NCI-H1436 treated with DMSO at 0.1 percent for 48 hours (cell line): ENCODE measurements around the gene ZNF831.

Experiments
- DNase-seq: peaks from one replicate; lab custom pipeline; 2025; lab: John Stamatoyannopoulos, UW

Gene ZNF831

GRCh38 chr20:59181936-59182335, 18.3 kb downstream of the ZNF831 start:
- DNase-seq, result no peak

DNA sequence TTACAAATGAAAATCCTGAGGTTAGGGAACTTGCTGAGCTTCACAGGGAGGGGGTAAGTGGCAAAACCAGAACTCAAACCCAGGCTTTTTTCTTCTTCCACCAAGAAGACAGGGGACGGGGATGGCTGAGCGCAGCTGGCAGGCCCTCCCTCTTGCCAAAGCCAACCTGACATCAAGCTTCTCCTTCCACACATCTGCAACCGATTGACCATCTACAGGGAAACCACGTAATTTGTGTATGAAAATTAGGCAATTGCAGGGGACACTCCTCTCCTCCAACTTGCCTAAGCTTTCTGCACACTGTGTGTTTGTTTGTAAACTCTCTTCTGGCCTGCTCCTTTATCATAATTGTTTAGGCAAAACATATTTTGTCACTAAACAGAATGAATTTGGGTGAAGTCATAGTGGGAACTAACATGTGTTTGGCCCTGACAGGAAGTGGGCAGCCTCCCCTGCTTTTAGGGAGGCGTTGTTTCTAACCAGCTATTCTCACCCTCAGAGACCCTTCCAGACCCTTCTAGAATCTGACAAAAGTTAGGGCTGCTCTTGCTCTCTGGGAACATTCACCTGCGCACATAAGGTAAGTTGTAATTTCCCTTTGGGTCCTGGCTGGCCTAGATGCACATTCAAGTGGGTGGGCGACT, 18.9 kb downstream of the ZNF831 start:
- DNase-seq, result no peak

GRCh38 chr20:59183751-59184150, 20.1 kb downstream of the ZNF831 start:
- no peak for DNase-seq

DNA sequence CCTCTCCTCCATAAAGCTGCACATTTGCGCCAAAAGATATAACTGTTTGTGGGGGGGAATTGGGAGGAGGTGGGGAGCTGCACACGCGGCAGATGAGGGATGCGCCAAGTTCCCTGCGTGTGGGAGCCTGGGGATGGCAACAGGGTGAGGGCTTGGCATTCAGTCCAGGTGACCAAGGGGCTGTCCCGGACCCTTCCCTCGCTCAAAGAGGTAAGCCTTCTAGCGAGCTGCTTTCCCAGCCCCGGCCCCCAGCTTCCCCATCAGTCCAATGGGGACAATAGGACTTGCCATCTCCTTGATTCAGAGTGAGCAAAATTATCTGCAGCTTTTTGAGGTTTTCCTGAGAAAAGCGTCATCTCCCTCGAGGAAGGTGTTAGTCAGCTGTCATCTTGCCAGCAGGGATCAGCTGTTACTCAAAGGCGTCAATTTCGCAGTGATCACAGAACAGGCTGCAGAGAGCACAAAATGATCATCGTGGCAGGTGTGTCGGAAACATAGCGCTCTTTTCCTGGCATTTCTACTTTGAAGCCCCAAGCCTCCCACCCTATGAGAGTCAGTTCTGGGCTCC, 21.3 kb downstream of the ZNF831 start:
- no peak for DNase-seq

DNA sequence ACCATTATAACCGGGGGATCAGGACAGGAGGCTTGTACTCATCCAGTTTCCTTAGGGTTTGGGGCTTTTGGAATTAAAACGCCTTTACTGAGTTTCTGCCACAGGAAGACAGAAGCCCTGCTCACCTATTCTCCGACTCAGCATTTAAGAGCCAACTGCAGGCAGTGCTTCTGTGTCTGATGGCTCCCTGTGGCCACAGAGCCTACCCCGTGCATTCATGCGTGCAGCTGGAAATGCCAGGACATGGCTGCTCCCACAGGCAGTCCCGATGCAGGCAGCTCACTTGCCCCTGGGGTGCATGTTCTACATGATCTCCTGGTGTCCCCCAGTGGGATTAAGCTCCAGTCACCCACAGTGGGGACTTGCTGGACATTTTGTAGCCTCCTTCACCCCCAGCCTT, 22.2 kb downstream of the ZNF831 start:
- no peak for DNase-seq

GRCh38 chr20:59190466-59190865, 26.8 kb downstream of the ZNF831 start:
- DNase-seq, result no peak

DNA sequence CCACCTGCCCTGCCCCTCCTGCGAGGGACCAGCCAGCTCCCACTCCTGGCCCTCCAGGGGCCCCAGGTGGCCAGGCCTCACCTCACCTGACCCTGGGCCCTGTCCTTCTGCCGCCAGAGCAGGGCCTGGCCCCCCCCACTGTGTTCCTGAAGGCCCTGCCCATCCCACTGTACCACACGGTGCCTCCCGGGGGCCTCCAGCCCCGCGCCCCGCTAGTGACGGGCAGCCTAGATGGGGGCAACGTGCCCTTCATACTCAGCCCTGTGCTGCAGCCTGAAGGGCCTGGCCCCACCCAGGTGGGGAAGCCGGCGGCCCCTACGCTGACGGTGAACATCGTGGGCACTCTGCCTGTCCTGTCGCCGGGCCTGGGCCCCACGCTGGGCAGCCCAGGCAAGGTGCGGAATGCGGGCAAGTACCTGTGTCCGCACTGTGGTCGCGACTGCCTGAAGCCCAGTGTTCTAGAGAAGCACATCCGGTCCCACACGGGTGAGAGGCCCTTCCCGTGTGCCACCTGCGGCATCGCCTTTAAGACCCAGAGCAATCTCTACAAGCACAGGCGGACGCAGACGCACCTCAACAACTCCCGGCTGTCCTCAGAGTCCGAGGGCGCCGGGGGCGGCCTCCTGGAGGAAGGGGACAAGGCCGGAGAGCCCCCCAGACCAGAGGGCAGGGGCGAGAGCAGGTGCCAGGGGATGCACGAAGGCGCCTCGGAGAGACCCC, 27.6 kb downstream of the ZNF831 start:
- DNase-seq, result no peak

GRCh38 chr20:59191756-59192532, 28.3 kb downstream of the ZNF831 start:
- no peak for DNase-seq

DNA sequence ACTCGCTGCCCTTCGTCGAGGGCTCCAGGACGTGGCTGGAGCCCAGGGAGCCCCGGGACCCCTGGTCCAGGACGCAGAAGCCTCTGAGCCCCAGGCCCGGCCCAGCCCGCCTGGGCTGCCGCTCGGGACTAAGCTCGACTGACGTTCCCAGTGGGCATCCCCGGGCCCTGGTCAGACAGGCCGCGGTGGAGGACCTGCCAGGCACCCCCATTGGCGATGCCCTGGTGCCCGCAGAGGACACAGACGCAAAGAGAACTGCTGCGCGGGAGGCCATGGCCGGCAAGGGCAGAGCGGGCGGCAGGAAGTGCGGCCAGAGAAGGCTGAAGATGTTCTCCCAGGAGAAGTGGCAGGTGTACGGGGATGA, 28.9 kb downstream of the ZNF831 start:
- DNase-seq, result no peak

- no peak for DNase-seq
Measured at GRCh38 chr20:59193325-59193724, 29.7 kb downstream of the ZNF831 start.

GRCh38 chr20:59194023-59194935, 30.7 kb downstream of the ZNF831 start:
- DNase-seq, result no peak

- no peak for DNase-seq
Measured at GRCh38 chr20:59195316-59195993, 31.8 kb downstream of the ZNF831 start.

DNA sequence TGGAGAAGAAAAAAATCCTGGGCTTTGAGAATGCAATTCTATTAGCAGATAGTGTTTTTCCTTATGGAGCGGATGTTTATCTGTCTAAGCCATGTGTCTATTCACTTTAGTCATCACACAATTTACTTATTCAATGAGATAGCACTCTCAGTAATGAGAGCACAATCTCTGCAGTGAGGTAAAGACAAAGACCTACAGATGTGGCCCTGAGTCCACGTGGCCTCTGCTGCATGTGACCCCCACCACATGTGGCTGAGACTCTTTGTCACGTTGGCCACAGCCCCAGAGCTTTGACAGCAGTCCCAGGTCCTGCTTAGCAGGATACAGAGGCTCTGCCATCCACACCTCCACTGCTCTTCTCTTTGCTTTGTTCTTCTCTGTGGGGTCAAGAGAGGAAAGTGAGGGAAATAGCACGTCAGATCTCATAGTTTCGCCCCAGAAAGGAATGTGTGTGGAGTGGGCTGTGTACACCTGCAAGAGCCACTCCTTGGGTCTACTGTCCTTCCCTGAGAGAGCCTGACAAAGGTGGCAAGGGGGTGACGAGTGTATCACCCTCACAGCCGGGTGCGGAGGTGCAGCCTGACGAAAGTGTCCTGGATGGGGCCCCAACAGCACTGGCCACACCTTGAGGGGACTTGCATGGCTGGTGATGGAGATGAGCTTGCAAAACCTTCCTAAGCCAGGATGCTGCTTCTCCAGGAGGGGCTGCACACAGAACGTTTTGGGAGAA, 40.7 kb downstream of the ZNF831 start:
- DNase-seq, result no peak

DNA sequence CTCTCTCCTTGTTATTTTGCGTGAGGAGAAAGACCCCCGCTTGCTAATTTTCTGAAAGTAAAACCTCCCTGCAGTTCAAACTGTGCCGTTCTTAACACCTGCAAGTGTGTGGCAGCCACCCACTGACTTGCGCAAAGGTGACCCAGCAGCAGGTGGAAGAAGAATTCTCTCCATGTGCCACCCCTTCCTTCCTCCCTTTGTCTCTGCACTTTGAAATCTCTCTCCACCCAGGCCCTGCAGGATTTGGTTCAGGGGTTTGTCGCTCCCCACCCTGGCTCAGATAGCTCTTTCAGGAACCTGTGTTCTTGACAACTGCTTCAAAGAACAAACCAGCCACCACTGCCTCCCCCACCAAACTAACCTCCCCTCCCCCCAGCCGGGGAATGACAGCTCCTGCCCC, 41.4 kb downstream of the ZNF831 start:
- DNase-seq, result no peak

DNA sequence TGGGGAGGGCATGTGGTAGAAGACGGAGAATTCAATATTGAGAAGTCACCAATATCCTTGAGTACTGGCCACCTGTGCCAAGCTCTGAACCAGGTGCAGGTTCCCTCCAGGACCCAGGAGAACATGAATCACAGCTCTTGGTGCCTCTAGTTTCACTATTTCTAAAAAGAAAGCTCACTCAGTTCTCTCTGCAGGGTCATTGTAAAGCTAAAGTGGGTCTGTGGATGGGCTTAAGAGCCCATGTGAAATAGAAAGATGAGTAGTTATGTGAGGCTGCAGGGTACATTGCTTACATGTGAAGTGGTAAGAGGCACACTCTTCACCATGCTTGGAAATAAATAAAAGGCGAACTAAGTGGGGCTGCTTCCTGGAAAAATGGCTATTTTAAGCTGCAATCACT, 43.6 kb downstream of the ZNF831 start:
- DNase-seq, result no peak

- no peak for DNase-seq
Measured at GRCh38 chr20:59207742-59208357, 44.2 kb downstream of the ZNF831 start.

DNA sequence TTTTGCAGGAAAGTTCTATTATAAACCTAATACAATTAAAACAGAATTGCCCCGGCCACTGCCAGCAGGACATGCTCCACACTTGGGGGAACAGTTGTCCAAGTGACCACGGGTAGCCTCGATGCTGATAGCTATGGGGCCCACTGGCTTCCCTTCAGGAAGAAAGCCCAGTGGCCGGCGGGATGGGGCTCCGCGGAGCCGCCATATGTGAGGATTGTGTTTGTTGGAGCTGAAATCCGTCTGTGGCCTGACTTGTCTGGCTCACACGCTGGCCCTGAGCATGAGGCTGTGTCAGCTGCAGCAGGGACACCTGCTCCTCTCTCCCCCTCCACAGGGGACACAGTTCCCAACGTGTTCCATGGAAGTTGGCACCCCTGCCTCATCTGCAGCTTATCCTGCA, 46.6 kb downstream of the ZNF831 start:
- DNase-seq, result no peak

- DNase-seq, result no peak
Measured at GRCh38 chr20:59211208-59211765, 47.7 kb downstream of the ZNF831 start.

GRCh38 chr20:59214073-59214472, 50.5 kb downstream of the ZNF831 start:
- no peak for DNase-seq
